ENCODE results near the gene NUDC.

Gene NUDC

GRCh38 chr1:26994020-26994786, 72.7 kb downstream of the NUDC start:
- DNase-seq, result peak; percentile 53

- DNase-seq, result peak; percentile 49
These were observed 73.4 kb downstream of the NUDC start for GRCh38 chr1:26994787-26995517.

DNA sequence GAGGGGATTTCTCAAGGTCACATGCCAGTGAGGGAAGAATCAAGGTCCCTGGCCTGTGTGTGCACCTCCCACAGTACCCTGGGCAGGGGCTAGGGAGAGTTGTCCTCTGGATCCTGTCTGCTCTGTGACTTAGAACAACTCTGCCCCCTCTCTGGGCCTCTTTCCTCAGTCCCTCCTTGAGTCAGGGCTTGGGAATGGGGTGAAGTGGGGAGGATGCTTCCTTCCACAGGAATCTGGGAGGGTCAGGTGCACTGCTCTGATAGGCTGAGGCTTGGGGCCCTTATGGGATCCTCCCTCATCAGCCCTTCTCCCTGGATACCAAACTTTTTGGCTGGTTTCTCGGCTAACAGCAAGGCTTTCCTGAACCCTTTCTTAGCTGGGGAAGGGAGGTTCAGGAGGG, 74.5 kb downstream of the NUDC start:
- no peak for DNase-seq
